CD4-positive, CD25-positive, alpha-beta regulatory T cell (primary cell): ENCODE results near the gene LY9. TPM values are rescaled to one million over a fixed set of nuclear protein-coding genes. Genes with fewer than 3 reads are reported as not detected.
A peak's percentile ranks its signal among the peaks of the same experiment; 100 is the strongest.

Experiments used
- ATAC-seq, 2 donors: fragments of 150-1000 bp; cut with Tn5 transposase; one replicate each; pipeline ENCODE4 v1.10.0; 2021; ENCODE audit warnings: low read depth in 2 of 2, moderate number of reproducible peaks in 2 of 2, moderate library complexity in 1 of 2
- DNase-seq, 3 donors: peaks; one replicate each; pipeline versions ENCODE4 v3.0.0 to v3.0.0-alpha.2; 2012 to 2022; ENCODE audit warnings: mixed read lengths in 1 of 3
- H3K27ac ChIP-seq: one replicate; pipeline ENCODE4 v1.7.0; 2013; ENCODE audit warnings: mild to moderate bottlenecking, low read length; ENCODE audit not compliant: insufficient read depth, poor library complexity, severe bottlenecking
- H3K27me3 ChIP-seq: one replicate; pipeline ENCODE4 v1.7.0; 2013; ENCODE audit warnings: low read length; ENCODE audit not compliant: control insufficient read depth, insufficient read depth
- H3K36me3 ChIP-seq: one replicate; pipeline ENCODE4 v1.7.0; 2013; ENCODE audit warnings: mild to moderate bottlenecking, low read length, moderate library complexity; ENCODE audit not compliant: control insufficient read depth, insufficient read depth
- H3K4me1 ChIP-seq: 2 replicates; pipeline ENCODE4 v1.7.0; 2013; ENCODE audit warnings: mild to moderate bottlenecking, low read length; ENCODE audit not compliant: insufficient read depth, control insufficient read depth, poor library complexity, severe bottlenecking
- H3K4me3 ChIP-seq: one replicate; pipeline ENCODE4 v1.7.0; 2013; ENCODE audit warnings: low read depth, mild to moderate bottlenecking, low read length, moderate library complexity
- H3K9me3 ChIP-seq, 2 experiments: 1 replicate in 1 of 2; 2 replicates in 1 of 2; pipeline ENCODE4 v1.7.0; 2013; ENCODE audit warnings: low read length in 2 of 2, mild to moderate bottlenecking in 1 of 2, moderate library complexity in 1 of 2; ENCODE audit not compliant: control insufficient read depth in 2 of 2
- H3K27ac Mint-ChIP-seq, 3 donors: one replicate each; pipeline ENCODE4 v1.8.0; 2020 to 2022; ENCODE audit warnings: mild to moderate bottlenecking in 3 of 3, mixed read lengths in 3 of 3, moderate library complexity in 2 of 3
- H3K27me3 Mint-ChIP-seq: one replicate; pipeline ENCODE4 v1.8.0; 2022; ENCODE audit warnings: mild to moderate bottlenecking, mixed read lengths
- H3K36me3 Mint-ChIP-seq: one replicate; pipeline ENCODE4 v1.8.0; 2020; ENCODE audit warnings: mixed read lengths
- H3K4me1 Mint-ChIP-seq, 4 donors: one replicate each; pipeline ENCODE4 v1.8.0; 2020 to 2022; ENCODE audit warnings: mixed read lengths in 4 of 4, mild to moderate bottlenecking in 1 of 4
- H3K4me3 Mint-ChIP-seq, 4 donors: one replicate each; pipeline ENCODE4 v1.8.0; 2020 to 2022; ENCODE audit warnings: mild to moderate bottlenecking in 4 of 4, mixed read lengths in 4 of 4, moderate library complexity in 3 of 4
- H3K9me3 Mint-ChIP-seq, 7 donors: one replicate each; pipeline ENCODE4 v1.8.0; 2020 to 2022; ENCODE audit warnings: mixed read lengths in 7 of 7, mild to moderate bottlenecking in 3 of 7, moderate library complexity in 2 of 7
- polyA plus RNA-seq, 4 donors: library from polyadenylated mRNA; unstranded; fragments of 300-500 nt; fragmentation: Illumina TruSeq; gene quantifications; one replicate each; pipeline ENCODE4 v1.2.3, GENCODE V29; 2021
- total RNA-seq: library from RNA; stranded (reverse); gene quantifications from one replicate; pipeline ENCODE4 v1.2.3, GENCODE V29; 2022

The LY9 gene
- total and polyA plus RNA-seq, 5 donors from 2014 or later: 105 to 147 (median 130) TPM

GRCh38 chr1:160818207-160818937, 22.4 kb downstream of the LY9 start:
- Mint-ChIP-seq H3K4me1 (peaks cover 11 to 17% (median 13%) of the 10 kb centered on the region in 4 donors), H3K36me3 (peaks cover 64% of the 10 kb centered on the region), H3K27me3 (no peaks in the 10 kb centered on the region), H3K27ac (peak overlapping the region in 1 of 3 donors; percentile 40), H3K4me3 (no peak overlapping the region), H3K9me3 (no peaks in the 10 kb centered on the region)
- Histone ChIP-seq H3K36me3 (peaks cover 82% of the 10 kb centered on the region), H3K4me3 (no peak overlapping the region), H3K27ac (no peak overlapping the region), H3K4me1 (peaks cover 5% of the 10 kb centered on the region), H3K27me3 (no peaks in the 10 kb centered on the region), H3K9me3 (no peaks in the 10 kb centered on the region)
- DNase-seq (no peak), ATAC-seq (no peak)

DNA sequence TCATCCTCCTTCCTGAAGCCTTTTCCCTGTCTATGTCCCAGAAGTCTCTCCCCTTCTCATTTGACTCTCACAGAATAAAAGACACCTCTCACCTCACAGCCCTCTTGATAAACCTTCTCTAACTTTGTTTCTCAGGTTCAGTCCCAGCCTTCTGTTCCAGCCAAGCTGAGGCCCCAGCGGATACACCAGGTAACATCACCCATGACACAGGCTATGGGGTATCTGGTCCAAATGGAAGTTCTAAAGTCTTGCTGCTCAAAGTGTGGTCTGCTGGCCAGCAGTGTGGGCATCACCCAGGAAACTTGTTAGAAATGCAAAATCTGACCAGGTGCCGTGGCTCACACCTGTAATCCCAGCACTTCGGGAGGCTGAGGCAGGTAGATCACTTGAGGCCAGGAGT, 23.2 kb downstream of the LY9 start:
- H3K27ac ChIP-seq: no peak overlapping the region

GRCh38 chr1:160821627-160822026, 25.7 kb downstream of the LY9 start:
- no peaks in the 10 kb centered on the region for H3K27me3 Mint-ChIP-seq
- Histone ChIP-seq H3K27ac (no peak overlapping the region), H3K36me3 (peaks cover 72% of the 10 kb centered on the region), H3K4me3 (no peak overlapping the region), H3K4me1 (no peaks in the 10 kb centered on the region), H3K9me3 (no peaks in the 10 kb centered on the region), H3K27me3 (no peaks in the 10 kb centered on the region)
- H3K9me3 Mint-ChIP-seq: no peaks in the 10 kb centered on the region
- H3K4me3 Mint-ChIP-seq: no peak overlapping the region
- H3K27ac Mint-ChIP-seq: peak overlapping the region; percentile 14 to 96 (median 38)
- no peak for ATAC-seq
- H3K4me1 Mint-ChIP-seq: peaks cover 0 to 16% (median 3%) of the 10 kb centered on the region in 4 donors
- DNase-seq: no peak
- peaks cover 51% of the 10 kb centered on the region for H3K36me3 Mint-ChIP-seq

More for the DNA sequence above, 23.2 kb downstream of the LY9 start:
- Mint-ChIP-seq H3K27ac (peak overlapping the region in 1 of 3 donors; percentile 55), H3K9me3 (no peaks in the 10 kb centered on the region), H3K27me3 (no peaks in the 10 kb centered on the region), H3K4me1 (peaks cover 5 to 12% (median 8%) of the 10 kb centered on the region in 4 donors), H3K36me3 (peaks cover 56% of the 10 kb centered on the region), H3K4me3 (no peak overlapping the region)
- Histone ChIP-seq H3K36me3 (peaks cover 82% of the 10 kb centered on the region), H3K27me3 (no peaks in the 10 kb centered on the region), H3K9me3 (no peaks in the 10 kb centered on the region), H3K4me3 (no peak overlapping the region), H3K4me1 (no peaks in the 10 kb centered on the region)
- DNase-seq (no peak), ATAC-seq (no peak)

DNA sequence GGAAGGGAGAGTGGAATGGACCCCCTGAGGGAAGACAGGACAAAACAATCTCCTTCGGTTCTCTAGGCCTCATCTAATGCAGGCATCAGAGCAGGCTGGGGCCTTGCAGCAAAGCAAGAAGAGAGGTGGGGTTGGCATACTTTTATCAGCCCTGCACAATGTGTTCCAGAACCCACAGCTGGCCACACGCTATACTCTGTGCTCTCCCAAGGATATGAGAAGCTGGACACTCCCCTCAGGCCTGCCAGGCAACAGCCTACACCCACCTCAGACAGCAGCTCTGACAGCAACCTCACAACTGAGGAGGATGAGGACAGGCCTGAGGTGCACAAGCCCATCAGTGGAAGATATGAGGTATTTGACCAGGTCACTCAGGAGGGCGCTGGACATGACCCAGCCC, 27.3 kb downstream of the LY9 start:
- peak overlapping the region; percentile 15 to 87 (median 78) for H3K27ac Mint-ChIP-seq
- no peak for DNase-seq
- H3K9me3 Mint-ChIP-seq: no peaks in the 10 kb centered on the region
- no peak overlapping the region for H3K4me3 ChIP-seq
- peaks cover 0 to 16% (median 2%) of the 10 kb centered on the region in 4 donors for H3K4me1 Mint-ChIP-seq
- H3K27me3 ChIP-seq: no peaks in the 10 kb centered on the region
- no peak overlapping the region for H3K27ac ChIP-seq
- no peak overlapping the region for H3K4me3 Mint-ChIP-seq
- ATAC-seq: no peak
- H3K27me3 Mint-ChIP-seq: no peaks in the 10 kb centered on the region
- H3K36me3 Mint-ChIP-seq: peaks cover 59% of the 10 kb centered on the region
- H3K9me3 ChIP-seq: no peaks in the 10 kb centered on the region
- H3K36me3 ChIP-seq: peaks cover 73% of the 10 kb centered on the region
- H3K4me1 ChIP-seq: no peaks in the 10 kb centered on the region

- Histone ChIP-seq H3K4me3 (no peak overlapping the region), H3K9me3 (no peaks in the 10 kb centered on the region), H3K4me1 (no peaks in the 10 kb centered on the region), H3K27me3 (no peaks in the 10 kb centered on the region), H3K27ac (no peak overlapping the region), H3K36me3 (peaks cover 55% of the 10 kb centered on the region)
- no peaks in the 10 kb centered on the region for H3K27me3 Mint-ChIP-seq
- no peak for DNase-seq
- H3K9me3 Mint-ChIP-seq: no peaks in the 10 kb centered on the region
- H3K4me3 Mint-ChIP-seq: no peak overlapping the region
- peak overlapping the region in 2 of 3 donors; percentile 64 to 87 for H3K27ac Mint-ChIP-seq
- ATAC-seq: no peak
- H3K4me1 Mint-ChIP-seq: peaks cover 6 to 12% (median 9%) of the 10 kb centered on the region in 4 donors
- peaks cover 43% of the 10 kb centered on the region for H3K36me3 Mint-ChIP-seq
These were observed 30.6 kb downstream of the LY9 start for GRCh38 chr1:160826546-160826945.

- Histone ChIP-seq H3K36me3 (peaks cover 47% of the 10 kb centered on the region), H3K4me3 (no peak overlapping the region), H3K27me3 (no peaks in the 10 kb centered on the region), H3K9me3 (no peaks in the 10 kb centered on the region), H3K27ac (no peak overlapping the region), H3K4me1 (no peaks in the 10 kb centered on the region)
- ATAC-seq: no peak
- H3K27me3 Mint-ChIP-seq: no peaks in the 10 kb centered on the region
- no peak for DNase-seq
- H3K36me3 Mint-ChIP-seq: peaks cover 34% of the 10 kb centered on the region
- H3K27ac Mint-ChIP-seq: peak overlapping the region in 2 of 3 donors; percentile 64 to 87
- H3K4me3 Mint-ChIP-seq: no peak overlapping the region
- H3K9me3 Mint-ChIP-seq: no peaks in the 10 kb centered on the region
- H3K4me1 Mint-ChIP-seq: peaks cover 6 to 11% (median 8%) of the 10 kb centered on the region in 4 donors
These were observed 31.4 kb downstream of the LY9 start for GRCh38 chr1:160827418-160827817.

GRCh38 chr1:160829766-160830165, 33.8 kb downstream of the LY9 start:
- H3K27ac ChIP-seq: no peak overlapping the region
- ATAC-seq (no peak), DNase-seq (no peak)
- Mint-ChIP-seq H3K27ac (peak overlapping the region in 2 of 3 donors; percentile 31 to 81), H3K4me1 (peaks cover 6 to 26% (median 12%) of the 10 kb centered on the region in 4 donors), H3K4me3 (no peak overlapping the region), H3K9me3 (no peaks in the 10 kb centered on the region), H3K27me3 (no peaks in the 10 kb centered on the region), H3K36me3 (peaks cover 24% of the 10 kb centered on the region)
- no peak overlapping the region for H3K4me3 ChIP-seq
- no peaks in the 10 kb centered on the region for H3K9me3 ChIP-seq
- peaks cover 26% of the 10 kb centered on the region for H3K36me3 ChIP-seq
- H3K4me1 ChIP-seq: no peaks in the 10 kb centered on the region
- H3K27me3 ChIP-seq: no peaks in the 10 kb centered on the region
